ENCODE data around the gene SYTL3. TPM values are rescaled to one million over a fixed set of nuclear protein-coding genes. Genes with fewer than 3 reads are reported as not detected.
"Not testable (repeated sequence)": the region's sequence is repeated elsewhere in the genome, so short reads cannot be mapped to it uniquely, and the experiment has no call there.

Gene SYTL3, protein sequence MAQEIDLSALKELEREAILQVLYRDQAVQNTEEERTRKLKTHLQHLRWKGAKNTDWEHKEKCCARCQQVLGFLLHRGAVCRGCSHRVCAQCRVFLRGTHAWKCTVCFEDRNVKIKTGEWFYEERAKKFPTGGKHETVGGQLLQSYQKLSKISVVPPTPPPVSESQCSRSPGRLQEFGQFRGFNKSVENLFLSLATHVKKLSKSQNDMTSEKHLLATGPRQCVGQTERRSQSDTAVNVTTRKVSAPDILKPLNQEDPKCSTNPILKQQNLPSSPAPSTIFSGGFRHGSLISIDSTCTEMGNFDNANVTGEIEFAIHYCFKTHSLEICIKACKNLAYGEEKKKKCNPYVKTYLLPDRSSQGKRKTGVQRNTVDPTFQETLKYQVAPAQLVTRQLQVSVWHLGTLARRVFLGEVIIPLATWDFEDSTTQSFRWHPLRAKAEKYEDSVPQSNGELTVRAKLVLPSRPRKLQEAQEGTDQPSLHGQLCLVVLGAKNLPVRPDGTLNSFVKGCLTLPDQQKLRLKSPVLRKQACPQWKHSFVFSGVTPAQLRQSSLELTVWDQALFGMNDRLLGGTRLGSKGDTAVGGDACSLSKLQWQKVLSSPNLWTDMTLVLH
- total RNA-seq (10 to 100 TPM; 11.1 to 13.6 TPM), polyA plus RNA-seq (10 to 100 TPM; 15.7 to 16.1 (median 15.8) TPM), total RNA-seq (10.2 to 61.7 (median 18.6) reads per million in 6 experiments)

DNA sequence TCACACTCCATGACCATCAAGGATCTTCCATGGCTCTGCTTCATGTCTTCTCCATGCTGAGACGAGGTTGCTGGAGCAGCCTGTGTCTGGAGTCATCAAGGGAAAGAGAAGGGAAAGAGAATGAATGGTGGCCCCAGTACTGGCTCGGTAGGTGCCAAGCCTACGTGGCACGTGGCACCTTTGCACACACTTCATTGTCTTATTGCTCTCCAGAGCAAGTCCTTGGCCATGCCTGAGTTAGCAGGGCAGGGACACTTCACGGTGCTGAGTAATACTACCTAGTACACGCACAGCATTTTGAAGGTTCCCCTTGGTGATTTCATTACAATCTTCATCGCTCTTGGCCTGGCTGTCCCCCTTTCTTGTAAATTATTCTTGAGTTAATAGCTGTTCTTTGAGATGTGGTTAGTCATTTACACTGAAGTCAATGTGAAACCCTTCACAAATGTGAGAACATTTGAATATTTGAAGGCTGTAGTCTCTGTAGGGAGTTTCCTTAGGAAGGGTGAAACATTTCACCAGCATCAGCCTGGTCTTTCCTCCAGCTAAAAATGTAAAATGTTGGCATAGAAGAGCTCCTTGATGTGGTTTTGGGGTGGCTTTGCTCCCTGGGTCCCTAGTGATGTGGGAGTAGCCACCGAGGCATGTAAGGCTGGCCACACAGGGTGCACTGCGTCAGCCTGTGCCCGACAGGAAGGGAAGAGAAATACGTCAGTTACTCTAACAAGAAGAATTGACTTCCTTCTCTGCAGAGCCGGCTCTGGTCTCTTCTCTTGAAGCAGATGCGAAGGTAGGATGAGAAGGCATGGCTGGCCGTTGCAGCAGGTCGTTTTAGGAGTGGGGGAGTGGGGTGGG lies at the start of gene SYTL3:
SYTL3 (plus strand) TSS at position 766 of the 855 bp plus-strand sequence. CDS start 13,215 bp downstream, outside the sequence.
- Mint-ChIP-seq H3K4me1 (peaks cover 22 to 68% (median 61%) of the 10 kb centered on the region in 4 donors), H3K27ac (peak within 1 kb of the TSS; percentile 87 to 98 (median 94)), H3K36me3 (peaks cover 0 to 6% (median 0%) of the 10 kb centered on the region in 3 donors), H3K27me3 (peaks cover 0 to 2% (median 0%) of the 10 kb centered on the region in 5 donors), H3K9me3 (no peaks in the 10 kb centered on the region), H3K4me3 (peak within 1 kb of the TSS; percentile 48 to 86 (median 82))
- POLR2A ChIA-PET = interaction anchor here (1.0 to 1.7 kb wide), 7 partner anchors 9 to 350 kb away, joined by 3 to 6 read pairs (median 4); partner anchors contain the start of gene RSPH3
- DNase-seq = peak; percentile 47 to 96 (median 92)
- peak; percentile 61 to 69 for ATAC-seq

GRCh38 chr6:158603261-158604047 lies 46.4 kb upstream of the SYTL3 start:
- POLR2A ChIA-PET = interaction anchor here (0.6 kb wide), 1 partner anchor 404 kb away, joined by 4 read pairs; no protein-coding TSS in a partner anchor
- H3K9me3 Mint-ChIP-seq = no peaks in the 10 kb centered on the region
- H3K36me3 Mint-ChIP-seq = peaks cover 0 to 72% (median 8%) of the 10 kb centered on the region in 3 donors
- peaks cover 0 to 10% (median 8%) of the 10 kb centered on the region in 4 donors for H3K4me1 Mint-ChIP-seq
- peak overlapping the region in 6 of 10 donors; percentile 4 to 75 (median 20) for H3K27ac Mint-ChIP-seq
- DNase-seq (peak in 1 of 10 donors; percentile 7), ATAC-seq (no peak)
- no peak overlapping the region for H3K4me3 Mint-ChIP-seq
- no peaks in the 10 kb centered on the region for H3K27me3 Mint-ChIP-seq

DNA sequence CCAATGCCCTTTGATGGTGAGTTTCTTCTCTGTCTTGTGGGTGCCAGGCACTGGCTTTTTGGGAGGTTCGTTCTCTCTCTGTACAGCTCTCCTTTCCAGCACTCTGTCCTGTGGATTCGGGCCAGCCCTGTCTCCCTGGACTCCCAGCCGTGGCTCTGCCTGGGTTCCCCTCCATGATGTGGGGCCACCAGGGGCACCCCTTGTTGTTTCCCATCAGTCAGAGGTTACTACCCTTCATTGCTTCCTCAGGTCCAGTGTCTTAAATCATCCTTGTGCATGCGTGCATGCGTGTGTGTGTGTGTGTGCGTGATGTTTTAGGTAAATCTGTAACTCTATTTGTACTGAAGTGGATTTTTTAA lies 45.8 kb upstream of the SYTL3 start:
- POLR2A ChIA-PET = no interaction called here
- Mint-ChIP-seq H3K27me3 (no peaks in the 10 kb centered on the region), H3K4me3 (no peak overlapping the region), H3K4me1 (peaks cover 0 to 10% (median 8%) of the 10 kb centered on the region in 4 donors), H3K36me3 (peaks cover 0 to 73% (median 10%) of the 10 kb centered on the region in 3 donors), H3K27ac (peak overlapping the region in 5 of 10 donors; percentile 1 to 88 (median 66)), H3K9me3 (no peaks in the 10 kb centered on the region)
- no peak for ATAC-seq
- DNase-seq = no peak

- Mint-ChIP-seq H3K4me1 (peaks cover 0 to 10% (median 8%) of the 10 kb centered on the region in 4 donors), H3K9me3 (no peaks in the 10 kb centered on the region), H3K27me3 (no peaks in the 10 kb centered on the region), H3K36me3 (peaks cover 0 to 77% (median 8%) of the 10 kb centered on the region in 3 donors), H3K4me3 (no peak overlapping the region), H3K27ac (peak overlapping the region in 6 of 10 donors; percentile 5 to 79 (median 48))
- ATAC-seq (peak; percentile 66 to 67), DNase-seq (peak in 9 of 10 donors; percentile 15 to 64 (median 46))
- POLR2A ChIA-PET = interaction anchor here (0.7 to 1.1 kb wide), 2 partner anchors 39 to 46 kb away, joined by 4 to 5 read pairs; partner anchors contain the start of gene DYNLT1
Observed at GRCh38 chr6:158605266-158605878, 44.5 kb upstream of the SYTL3 start.

DNA sequence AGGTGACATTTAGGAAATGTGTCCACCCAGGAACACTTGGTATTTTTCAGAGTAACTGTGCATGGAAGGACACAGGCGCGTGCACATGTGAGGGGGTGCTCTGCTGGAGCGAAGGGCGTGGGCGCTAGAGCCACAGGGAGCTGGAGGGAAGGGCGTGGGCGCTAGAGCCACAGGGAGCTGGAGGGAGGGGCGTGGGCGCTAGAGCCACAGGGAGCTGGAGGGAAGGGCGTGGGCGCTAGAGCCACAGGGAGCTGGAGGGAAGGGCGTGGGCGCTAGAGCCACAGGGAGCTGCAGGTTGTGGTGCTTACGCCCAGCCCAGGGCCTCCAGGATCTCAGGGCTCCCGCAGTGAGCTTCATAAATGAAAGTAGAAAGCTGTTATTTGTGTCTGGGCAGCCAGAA lies 43.8 kb upstream of the SYTL3 start:
- POLR2A ChIA-PET = interaction anchor here (0.5 to 1.1 kb wide), 2 partner anchors 38 to 67 kb away, joined by 4 read pairs; partner anchors contain the start of gene DYNLT1

DNA sequence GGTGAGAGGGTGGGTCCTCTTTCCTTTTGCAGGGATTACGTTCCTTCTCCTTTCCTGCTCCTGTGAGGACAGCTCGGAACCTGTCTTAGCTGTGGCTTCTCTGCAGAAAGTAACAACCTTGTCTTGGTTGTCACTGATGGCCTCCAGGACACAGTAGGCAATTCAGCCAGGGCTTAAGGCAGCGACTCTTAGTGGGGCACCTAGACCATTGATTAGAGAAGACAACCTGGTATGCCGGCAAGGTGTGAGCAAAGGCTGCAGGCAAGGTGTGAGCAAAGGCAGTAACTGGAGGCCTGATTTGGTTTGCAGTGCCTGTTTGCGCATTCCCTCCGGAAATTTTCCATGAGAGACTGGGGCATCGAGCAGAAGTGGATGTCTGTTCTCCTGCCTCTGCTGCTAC lies 42.9 kb upstream of the SYTL3 start:
- Mint-ChIP-seq H3K9me3 (no peaks in the 10 kb centered on the region), H3K27ac (peak overlapping the region in 1 of 10 donors; percentile 76), H3K36me3 (peaks cover 4 to 84% (median 13%) of the 10 kb centered on the region in 3 donors), H3K27me3 (no peaks in the 10 kb centered on the region), H3K4me3 (no peak overlapping the region), H3K4me1 (peaks cover 0 to 10% (median 7%) of the 10 kb centered on the region in 4 donors)
- peak in 1 of 10 donors; percentile 16 for DNase-seq
- POLR2A ChIA-PET = interaction anchor here (0.8 kb wide), 1 partner anchor 15 kb away, joined by 3 read pairs; no protein-coding TSS in a partner anchor
- ATAC-seq = no peak

More for the DNA sequence above, 43.8 kb upstream of the SYTL3 start:
- not testable (repeated sequence) for H3K4me1 Mint-ChIP-seq, H3K27me3 Mint-ChIP-seq, H3K9me3 Mint-ChIP-seq, ATAC-seq
- peak overlapping the region in 1 of 10 donors; percentile 24 for H3K4me3 Mint-ChIP-seq
- peaks cover 0 to 81% (median 8%) of the 10 kb centered on the region in 3 donors for H3K36me3 Mint-ChIP-seq
- peak in 1 of 10 donors; percentile 22 for DNase-seq
- peak overlapping the region in 3 of 10 donors; percentile 24 to 67 (median 61) for H3K27ac Mint-ChIP-seq

- no peaks in the 10 kb centered on the region for H3K27me3 Mint-ChIP-seq
- H3K4me1 Mint-ChIP-seq = peaks cover 0 to 10% (median 6%) of the 10 kb centered on the region in 4 donors
- H3K27ac Mint-ChIP-seq = no peak overlapping the region
- POLR2A ChIA-PET = interaction anchor here (0.8 kb wide), 1 partner anchor 14 kb away, joined by 3 read pairs; no protein-coding TSS in a partner anchor
- no peak overlapping the region for H3K4me3 Mint-ChIP-seq
- ATAC-seq (no peak), DNase-seq (peak in 1 of 10 donors; percentile 15)
- peaks cover 4 to 84% (median 17%) of the 10 kb centered on the region in 3 donors for H3K36me3 Mint-ChIP-seq
- H3K9me3 Mint-ChIP-seq = no peaks in the 10 kb centered on the region
Observed at GRCh38 chr6:158607411-158608170, 42.3 kb upstream of the SYTL3 start.

GRCh38 chr6:158608221-158608620 lies 41.6 kb upstream of the SYTL3 start:
- Mint-ChIP-seq H3K4me3 (no peak overlapping the region), H3K27me3 (no peaks in the 10 kb centered on the region), H3K27ac (peak overlapping the region in 2 of 10 donors; percentile 31 to 32), H3K9me3 (no peaks in the 10 kb centered on the region), H3K4me1 (peaks cover 0 to 10% (median 5%) of the 10 kb centered on the region in 4 donors), H3K36me3 (peaks cover 4 to 84% (median 19%) of the 10 kb centered on the region in 3 donors)
- POLR2A ChIA-PET = no interaction called here
- DNase-seq (peak in 1 of 10 donors; percentile 26), ATAC-seq (no peak)

DNA sequence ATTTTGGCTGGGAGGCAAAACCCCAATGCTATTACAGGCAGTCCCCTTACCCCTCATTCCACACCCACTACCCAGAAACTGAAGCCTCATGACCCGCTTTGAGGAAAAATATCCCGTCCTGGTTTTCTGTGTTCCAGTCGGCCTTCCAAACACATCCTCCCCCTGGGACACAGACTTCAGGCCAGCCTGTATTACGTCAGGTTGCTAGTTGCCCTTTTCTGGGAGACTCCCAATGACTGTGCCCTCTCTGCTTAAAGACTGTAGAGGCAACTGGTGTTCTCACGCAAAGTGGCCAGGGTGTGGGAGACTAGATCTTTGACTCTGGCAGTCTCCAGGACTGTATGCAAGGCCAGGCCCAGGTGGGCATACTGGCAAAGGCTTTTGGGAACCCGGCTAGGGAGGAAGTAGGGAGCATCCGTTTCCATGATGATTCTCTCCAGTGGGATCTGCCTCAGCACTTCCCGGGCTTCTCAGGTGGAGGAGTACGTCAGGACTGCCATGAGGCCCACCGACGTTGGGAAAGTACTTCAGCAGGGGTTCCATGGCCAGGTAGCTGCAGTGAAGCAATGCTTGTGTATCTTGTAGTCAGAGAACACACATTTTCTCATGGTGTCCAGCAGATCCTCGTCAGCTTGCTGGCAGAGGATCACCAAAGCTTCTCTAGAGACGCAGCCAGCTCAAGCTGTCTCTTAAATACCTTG lies 40.2 kb upstream of the SYTL3 start:
- Mint-ChIP-seq H3K36me3 (peaks cover 4 to 84% (median 27%) of the 10 kb centered on the region in 3 donors), H3K4me3 (no peak overlapping the region), H3K27me3 (no peaks in the 10 kb centered on the region), H3K4me1 (peaks cover 0 to 2% (median 0%) of the 10 kb centered on the region in 4 donors), H3K9me3 (peaks cover 0 to 2% (median 0%) of the 10 kb centered on the region in 9 donors), H3K27ac (peak overlapping the region in 1 of 10 donors; percentile 29)
- ATAC-seq (no peak), DNase-seq (peak in 1 of 10 donors; percentile 23)
- POLR2A ChIA-PET = interaction anchor here (0.5 to 0.6 kb wide), 2 partner anchors 83 to 820 kb away, joined by 3 to 6 read pairs; no protein-coding TSS in a partner anchor

Data from naive thymus-derived CD8-positive, alpha-beta T cell (primary cell).